ENCODE data around the gene TTBK2. TPM values are rescaled to one million over a fixed set of nuclear protein-coding genes. Genes with fewer than 3 reads are reported as not detected.
A peak's percentile ranks its signal among the peaks of the same experiment; 100 is the strongest.

The TTBK2 gene
- total RNA-seq, 2 experiments from 2014 or later, result 17.5 to 20.1 TPM

- DNase-seq, result peak in 2 of 14 experiments; percentile 4 to 32
- Mint-ChIP-seq H3K27ac (peak overlapping the region; percentile 53), H3K36me3 (ENCODE audit: low read depth) (peaks cover 36% of the 10 kb centered on the region), H3K9me3 (no peaks in the 10 kb centered on the region), H3K4me3 (peak overlapping the region; percentile 82), H3K27me3 (no peaks in the 10 kb centered on the region), H3K4me1 (ENCODE audit: low read depth) (peaks cover 18% of the 10 kb centered on the region)
- POLR2A ChIA-PET, result no interaction called here
- no peak for TF ChIP-seq CTCF (IDR thresholded peaks at IDR 0.05)
- Histone ChIP-seq H3K27me3 (ENCODE audit: control insufficient read depth in 1 of 2, insufficient read depth in 2 of 2, low read length in 2 of 2) (no peaks in the 10 kb centered on the region), H3K9me3 (ENCODE audit: control insufficient read depth in 1 of 2, insufficient read depth in 1 of 2, low read length in 2 of 2) (no peaks in the 10 kb centered on the region), H3K27ac (ENCODE audit: low read depth in 1 of 2, low read length in 2 of 2) (no peak overlapping the region), H3K4me1 (ENCODE audit: insufficient read depth, low read length) (peaks cover 25% of the 10 kb centered on the region), H3K4me3 (ENCODE audit: low read length) (peak overlapping the region; percentile 65), H3K36me3 (ENCODE audit: insufficient read depth, low read length) (peaks cover 34% of the 10 kb centered on the region)
- peak; percentile 2 for ATAC-seq (ENCODE audit: poor library complexity)
- CTCF ChIA-PET, result no interaction called here
- intact Hi-C loops (cut with DNase I, micrococcal nuclease), result loop anchor here (2.0 to 10.0 kb wide), 7 partner anchors 159 to 764 kb away; partner anchors contain the start of genes TTBK2 (in 2 of the 2), EHD4 (in 1 of the 2), GANC (in 1 of the 2) and LCMT2 (in 1 of the 2)
Observed at GRCh38 chr15:42736178-42736792, 184.3 kb downstream of the TTBK2 start.

- no peak for DNase-seq
- ATAC-seq (ENCODE audit: poor library complexity), result no peak
- H3K27ac ChIP-seq (ENCODE audit: low read depth in 1 of 2, low read length in 2 of 2), result no peak overlapping the region
- H3K4me1 ChIP-seq (ENCODE audit: insufficient read depth, low read length), result peaks cover 25% of the 10 kb centered on the region
- H3K27me3 Mint-ChIP-seq, result no peaks in the 10 kb centered on the region
- H3K9me3 Mint-ChIP-seq, result no peaks in the 10 kb centered on the region
- H3K9me3 ChIP-seq (ENCODE audit: control insufficient read depth in 1 of 2, insufficient read depth in 1 of 2, low read length in 2 of 2), result no peaks in the 10 kb centered on the region
- peaks cover 42% of the 10 kb centered on the region for H3K36me3 Mint-ChIP-seq (ENCODE audit: low read depth)
- intact Hi-C loops (cut with DNase I, micrococcal nuclease), result loop anchor here (2.0 to 10.0 kb wide), 7 partner anchors 158 to 763 kb away; partner anchors contain the start of genes TTBK2 (in 2 of the 2), EHD4 (in 1 of the 2), GANC (in 1 of the 2) and LCMT2 (in 1 of the 2)
- peaks cover 18% of the 10 kb centered on the region for H3K4me1 Mint-ChIP-seq (ENCODE audit: low read depth)
- H3K4me3 Mint-ChIP-seq, result peak overlapping the region; percentile 82
- H3K4me3 ChIP-seq (ENCODE audit: low read length), result peak overlapping the region; percentile 65
- CTCF ChIA-PET, result no interaction called here
- no peaks in the 10 kb centered on the region for H3K27me3 ChIP-seq (ENCODE audit: control insufficient read depth in 1 of 2, insufficient read depth in 2 of 2, low read length in 2 of 2)
- peak overlapping the region; percentile 53 for H3K27ac Mint-ChIP-seq
- POLR2A ChIA-PET, result no interaction called here
- TF ChIP-seq CTCF (IDR thresholded peaks at IDR 0.05), result no peak
- H3K36me3 ChIP-seq (ENCODE audit: insufficient read depth, low read length), result peaks cover 41% of the 10 kb centered on the region
Observed at GRCh38 chr15:42735382-42736165, 185.0 kb downstream of the TTBK2 start.

- H3K4me3 ChIP-seq (ENCODE audit: low read length), result no peak overlapping the region
- ChIA-PET CTCF (interaction anchor here (1.3 kb wide), 1 partner anchor 192 kb away, joined by 3 read pairs; no protein-coding TSS in a partner anchor), POLR2A (interaction anchor here (0.6 to 0.8 kb wide), 2 partner anchors 11 to 776 kb away, joined by 3 read pairs; no protein-coding TSS in a partner anchor)
- ATAC-seq (ENCODE audit: poor library complexity), result no peak
- no peak overlapping the region for H3K27ac Mint-ChIP-seq
- no peak for TF ChIP-seq CTCF (IDR thresholded peaks at IDR 0.05)
- peaks cover 18% of the 10 kb centered on the region for H3K4me1 Mint-ChIP-seq (ENCODE audit: low read depth)
- no peaks in the 10 kb centered on the region for H3K27me3 ChIP-seq (ENCODE audit: control insufficient read depth in 1 of 2, insufficient read depth in 2 of 2, low read length in 2 of 2)
- H3K27ac ChIP-seq (ENCODE audit: low read depth in 1 of 2, low read length in 2 of 2), result no peak overlapping the region
- peak overlapping the region; percentile 87 for H3K4me3 Mint-ChIP-seq
- H3K9me3 Mint-ChIP-seq, result no peaks in the 10 kb centered on the region
- H3K27me3 Mint-ChIP-seq, result no peaks in the 10 kb centered on the region
- no peaks in the 10 kb centered on the region for H3K9me3 ChIP-seq (ENCODE audit: control insufficient read depth in 1 of 2, insufficient read depth in 1 of 2, low read length in 2 of 2)
- H3K36me3 ChIP-seq (ENCODE audit: insufficient read depth, low read length), result peaks cover 52% of the 10 kb centered on the region
- intact Hi-C loops (cut with DNase I, micrococcal nuclease), result loop anchor here (10.0 kb wide), 3 partner anchors 191 to 601 kb away; partner anchors contain the start of genes LCMT2 (in 1 of the 2), SNAP23 (in 1 of the 2), TTBK2 (in 1 of the 2) and ZNF106 (in 1 of the 2)
- peaks cover 25% of the 10 kb centered on the region for H3K4me1 ChIP-seq (ENCODE audit: insufficient read depth, low read length)
- peaks cover 53% of the 10 kb centered on the region for H3K36me3 Mint-ChIP-seq (ENCODE audit: low read depth)
- DNase-seq, result no peak
Observed at GRCh38 chr15:42734076-42734672, 186.4 kb downstream of the TTBK2 start.

All from CD4-positive, alpha-beta T cell (primary cell).